NCI-H2196 (cell line): ENCODE results near the gene BUD23.
"Not testable (repeated sequence)": the region's sequence is repeated elsewhere in the genome, so short reads cannot be mapped to it uniquely, and the experiment has no call there.

Experiments
- DNase-seq: peaks from one replicate; lab custom pipeline; 2025; ENCODE audit not compliant: unreplicated experiment; lab: John Stamatoyannopoulos, UW

The BUD23 gene

DNA sequence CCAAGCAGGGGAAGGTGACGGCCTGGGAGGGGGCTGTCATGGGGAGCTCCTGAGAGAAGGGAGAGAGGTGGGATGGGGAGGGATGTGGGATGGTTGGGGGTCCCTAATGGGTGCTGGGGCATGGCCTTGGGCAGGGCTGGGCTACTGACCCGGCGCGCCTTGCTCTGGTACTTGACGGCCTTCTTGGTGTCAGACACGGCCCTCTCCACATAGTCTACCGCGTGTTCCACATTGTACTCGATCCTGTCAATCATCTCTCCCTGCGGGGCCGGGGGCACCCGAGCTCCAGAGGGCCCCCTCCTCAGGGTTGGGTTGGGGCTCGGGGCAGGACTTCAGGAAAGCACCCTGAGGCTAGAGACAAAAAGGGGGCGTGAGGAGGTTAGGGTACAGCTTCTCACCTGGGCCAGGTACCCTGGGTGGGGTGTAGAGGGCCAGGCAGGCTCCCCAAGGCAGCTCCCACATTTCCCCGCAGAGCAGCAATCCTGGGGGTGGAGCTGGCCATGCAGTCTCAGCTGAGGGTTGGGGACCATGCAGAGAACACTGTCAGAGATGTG is 17.3 kb downstream of the BUD23 start:
- no peak for DNase-seq

DNA sequence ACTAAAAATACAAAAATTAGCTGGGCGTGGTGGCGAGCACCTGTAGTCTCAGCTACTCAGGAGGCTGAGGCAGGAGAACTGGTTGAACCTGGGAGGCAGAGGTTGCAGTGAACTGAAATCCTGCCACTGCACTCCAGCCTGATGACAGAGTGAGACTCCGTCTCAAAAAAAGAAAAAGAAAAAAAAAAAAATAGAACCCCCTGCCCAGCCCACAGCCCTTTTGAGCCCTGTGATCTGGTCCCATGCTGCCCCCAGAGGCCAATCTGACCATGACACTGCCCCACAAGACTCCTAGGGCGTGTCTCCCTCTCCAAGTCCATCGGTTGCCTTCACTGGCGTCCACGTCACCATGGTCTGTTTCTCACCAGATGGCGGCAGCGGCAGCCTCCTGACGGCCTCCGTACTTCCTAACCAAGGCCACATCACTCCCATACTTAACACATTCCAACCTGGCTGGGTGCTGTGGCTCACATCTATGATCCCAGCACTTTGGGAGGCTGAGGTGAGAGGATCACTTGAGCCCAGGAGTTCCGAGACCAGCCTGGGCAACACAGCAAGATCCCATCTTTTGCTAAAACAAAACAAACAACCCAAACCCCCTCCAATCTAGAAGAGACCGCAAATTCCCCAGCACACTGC is 18.1 kb downstream of the BUD23 start:
- peak; percentile 33 for DNase-seq

DNA sequence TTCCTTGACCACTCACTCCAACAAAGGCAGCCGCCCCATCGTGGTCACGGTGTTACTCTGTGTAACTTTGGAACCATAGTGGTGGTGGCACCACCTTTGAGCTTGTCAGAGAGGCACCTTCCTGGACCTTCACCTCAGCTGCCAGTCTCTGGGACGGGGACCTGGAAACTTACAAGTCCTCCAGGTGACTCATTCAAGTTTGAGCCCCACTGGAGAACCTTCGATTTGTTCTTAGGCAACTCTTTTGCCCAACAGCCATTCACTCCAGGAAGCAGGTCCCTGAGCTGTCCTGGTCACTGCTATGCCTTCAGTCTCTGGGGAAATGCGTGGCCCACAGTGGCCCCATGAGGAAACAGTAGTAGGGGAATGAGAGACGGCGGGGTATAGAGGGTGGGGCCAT is 18.8 kb downstream of the BUD23 start:
- DNase-seq: no peak

DNA sequence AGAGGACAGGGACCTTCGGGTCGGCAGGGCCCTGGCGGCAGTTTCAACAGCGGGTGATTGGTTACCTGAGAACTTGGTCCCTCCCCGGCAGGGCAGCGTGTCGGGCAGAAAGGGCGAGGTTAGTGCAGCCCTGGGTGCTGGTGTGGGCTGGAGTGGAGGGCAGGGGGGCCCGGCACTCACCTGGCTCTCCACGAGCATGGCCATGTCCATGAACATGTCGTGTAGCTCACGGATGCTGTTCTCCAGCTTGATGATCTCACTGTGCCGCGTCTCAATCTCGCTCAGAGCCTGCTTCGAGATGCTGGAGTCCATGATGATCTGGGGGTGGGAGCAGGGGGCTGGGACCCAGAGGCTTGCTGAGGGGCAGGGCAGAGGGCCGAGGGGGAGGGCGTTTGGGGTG is 19.3 kb downstream of the BUD23 start:
- no peak for DNase-seq

DNA sequence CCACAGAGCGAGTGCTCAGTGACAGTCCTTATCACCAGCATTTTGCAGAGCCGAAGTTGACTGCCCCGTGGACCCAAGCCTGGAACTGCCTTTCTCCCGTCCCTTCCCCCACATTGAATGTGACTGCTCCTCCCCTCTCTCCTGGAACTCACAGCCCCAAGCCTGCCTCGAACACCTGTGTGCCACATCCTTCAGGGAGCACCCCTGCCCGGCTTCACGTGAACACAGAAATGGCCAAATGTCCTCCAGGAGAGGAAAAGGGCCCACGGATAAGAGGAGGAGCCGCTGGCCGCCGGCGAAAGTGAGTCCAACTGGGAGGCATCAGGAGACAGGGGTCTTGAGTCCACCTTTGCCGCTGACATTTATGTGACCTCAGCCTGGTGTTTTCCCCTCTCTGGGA is 19.8 kb downstream of the BUD23 start:
- DNase-seq: no peak

DNA sequence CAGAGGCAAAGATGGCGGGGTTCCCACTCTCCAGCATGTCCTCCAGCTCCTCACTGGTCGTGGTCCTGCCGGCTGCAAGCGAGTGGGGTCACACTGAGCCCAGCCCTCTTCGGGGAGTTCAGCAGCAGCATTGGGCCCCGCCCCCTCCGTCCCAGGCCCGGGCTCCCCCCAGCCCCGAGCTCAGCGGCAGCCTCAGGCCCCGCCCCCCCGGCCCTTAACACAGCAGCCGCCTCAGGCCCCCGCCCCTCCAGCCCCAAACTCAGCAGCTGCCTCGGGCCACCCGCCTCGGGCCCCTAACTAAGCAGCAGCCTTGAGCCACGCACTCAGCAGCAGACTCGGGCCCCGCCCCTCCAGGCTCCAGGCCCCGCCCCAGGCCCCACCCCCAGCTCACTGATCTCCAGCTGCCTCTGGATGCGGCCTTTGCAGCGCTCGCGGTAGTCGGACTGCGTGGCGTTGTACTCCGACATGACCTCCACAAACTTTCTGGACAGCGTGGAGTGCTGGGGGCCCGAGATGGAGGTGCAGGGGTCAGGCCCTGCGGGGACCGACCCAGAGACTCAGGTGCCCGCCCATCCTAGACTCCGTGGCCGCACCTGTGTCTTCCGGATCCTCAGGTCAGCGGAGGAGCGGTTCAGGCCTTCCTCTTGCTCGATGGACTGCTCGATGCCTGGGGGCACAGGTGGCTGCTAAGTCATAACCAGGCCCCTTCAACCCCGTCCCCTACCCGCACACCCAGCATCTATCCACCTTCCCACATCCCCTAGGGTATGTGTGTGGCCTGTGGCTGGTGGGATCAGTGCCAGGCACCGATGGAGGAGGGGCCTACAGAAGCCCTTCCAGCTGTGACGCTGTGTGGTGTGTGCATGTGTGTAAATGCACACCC is 20.6 kb downstream of the BUD23 start:
- DNase-seq: no peak

DNA sequence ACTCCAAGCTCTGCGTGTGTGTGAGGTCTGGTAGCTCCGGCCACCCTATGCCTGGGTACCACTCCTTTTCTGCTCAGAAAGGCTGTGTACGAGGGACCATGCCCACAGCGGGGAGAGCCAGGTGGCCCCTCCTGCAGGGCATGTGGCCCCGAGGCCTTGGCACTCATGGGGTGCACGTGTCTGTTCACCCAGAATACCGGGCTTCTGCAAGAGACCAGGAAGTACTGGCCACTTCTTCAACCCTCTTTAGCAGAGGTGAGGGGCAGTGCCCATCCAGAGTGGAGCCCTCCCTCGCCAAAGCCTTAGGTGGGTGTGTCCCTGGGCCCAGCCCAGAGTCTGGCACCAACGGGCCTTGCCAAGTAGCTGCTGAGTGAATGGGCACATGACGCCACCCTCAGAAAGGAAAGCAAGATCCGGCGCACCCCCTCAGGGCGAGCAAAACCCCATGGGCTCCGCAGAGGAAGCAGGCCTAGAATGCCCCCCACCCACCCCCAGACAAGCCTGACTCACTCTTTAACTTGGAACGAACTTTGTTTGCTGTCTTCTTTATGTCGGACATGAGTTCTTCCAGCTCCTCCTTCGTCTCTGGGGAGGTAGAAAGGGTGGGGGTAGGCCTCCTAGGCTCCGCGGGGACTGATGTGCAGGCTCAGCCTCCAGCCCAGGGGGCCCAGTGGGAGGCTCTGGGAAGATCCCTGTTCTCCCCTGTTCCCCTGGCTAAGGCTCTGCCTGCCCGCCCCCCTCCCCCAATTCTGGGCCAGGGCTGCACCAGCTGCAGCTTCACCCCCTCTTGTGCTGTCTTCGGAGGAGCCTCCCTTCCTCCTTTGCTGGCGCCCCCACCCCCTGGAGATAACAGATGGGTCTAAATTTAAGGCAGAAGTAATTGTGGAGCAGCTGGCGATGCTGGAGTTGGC is 21.5 kb downstream of the BUD23 start:
- no peak for DNase-seq

DNA sequence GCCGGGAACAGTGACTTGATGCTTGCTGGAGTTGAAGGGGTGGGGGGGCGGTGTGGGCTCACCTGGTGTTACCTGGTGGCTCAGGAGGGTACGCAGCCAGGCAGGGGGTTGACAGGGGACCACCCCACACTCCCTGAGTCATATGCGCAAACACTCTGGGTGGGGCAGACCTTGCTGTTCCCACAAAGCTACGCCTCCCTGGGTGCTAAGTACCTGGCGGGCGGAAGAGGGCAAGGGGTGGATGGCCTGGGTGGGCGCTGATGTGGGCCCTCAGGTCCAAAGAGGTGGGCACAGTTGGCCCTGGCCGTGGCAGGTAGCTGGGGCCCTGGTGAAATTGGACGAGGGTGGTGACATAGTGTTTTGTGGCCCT is 22.1 kb downstream of the BUD23 start:
- no peak for DNase-seq

DNA sequence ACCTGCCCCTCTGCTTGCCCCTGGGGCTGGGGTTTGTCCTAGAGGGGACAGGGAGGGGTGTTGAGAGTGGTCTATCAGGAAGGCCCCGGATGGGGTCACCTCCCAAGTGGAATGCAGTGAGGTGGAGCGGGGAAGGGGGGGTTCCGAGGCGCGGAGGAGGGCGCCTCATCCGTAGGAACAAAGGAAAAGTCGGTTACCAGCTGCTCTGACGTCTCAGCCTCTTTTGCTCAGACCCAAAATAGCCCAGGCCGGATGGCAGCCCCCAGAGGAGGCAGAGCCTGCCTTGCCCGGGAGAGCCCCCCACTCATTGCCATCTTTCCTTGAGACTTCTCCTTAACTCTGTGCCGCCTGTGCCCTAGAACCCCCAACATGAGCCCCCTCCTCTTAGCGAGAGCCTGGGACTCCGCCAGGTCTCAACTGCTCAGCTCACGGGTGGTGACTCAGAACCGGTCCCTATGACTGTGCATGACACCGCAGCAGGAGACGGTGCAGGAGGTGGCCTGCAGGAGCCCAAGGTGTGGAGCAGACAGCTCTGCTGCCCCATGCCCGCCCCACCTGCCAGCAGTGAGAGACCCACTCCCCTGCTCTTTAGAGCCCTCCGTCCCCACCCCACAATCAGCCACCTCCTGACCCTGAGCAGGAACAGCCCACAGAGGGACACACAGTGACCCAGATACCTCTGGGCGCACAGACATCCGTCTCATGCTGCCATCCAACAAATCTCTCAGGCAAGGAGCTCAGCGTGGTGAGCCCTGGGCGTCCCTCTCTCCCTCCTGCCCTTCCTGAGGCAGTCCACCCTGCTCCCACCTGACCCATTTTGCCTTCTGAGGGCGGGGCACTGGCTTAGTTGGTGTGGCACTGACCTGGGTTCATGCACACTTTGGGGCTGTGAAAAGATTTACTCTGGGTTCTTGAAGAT is 23.0 kb downstream of the BUD23 start:
- DNase-seq: no peak

DNA sequence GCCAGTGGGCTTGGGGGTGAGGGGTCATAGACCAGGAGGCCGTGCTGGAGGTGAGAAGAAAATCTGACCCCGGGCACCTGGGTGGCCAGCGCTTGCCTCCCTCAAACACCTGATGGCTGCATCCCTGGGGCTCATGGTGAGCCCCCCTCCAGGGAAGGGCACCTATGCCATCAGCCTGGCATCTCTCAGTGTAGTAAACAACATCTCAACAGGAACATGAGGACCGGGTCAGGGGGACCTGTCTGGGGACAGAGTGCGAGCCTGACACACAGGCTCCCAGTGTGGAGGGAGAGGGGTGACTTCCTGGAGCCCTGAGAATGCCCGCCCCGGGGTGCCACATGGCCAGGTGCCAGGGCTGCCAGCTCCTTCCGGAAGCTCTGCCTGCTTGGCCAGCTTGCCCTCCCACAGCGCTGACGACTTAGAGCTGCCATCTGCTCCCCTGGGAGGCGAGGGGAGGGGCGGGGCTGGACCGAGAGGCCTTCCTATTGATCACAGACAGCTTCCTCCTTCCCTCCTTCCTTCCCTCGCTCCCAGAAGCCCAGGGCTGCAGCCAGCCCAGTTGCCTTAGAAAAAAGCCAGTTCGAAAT is 23.7 kb downstream of the BUD23 start:
- peak; percentile 93 for DNase-seq

DNA sequence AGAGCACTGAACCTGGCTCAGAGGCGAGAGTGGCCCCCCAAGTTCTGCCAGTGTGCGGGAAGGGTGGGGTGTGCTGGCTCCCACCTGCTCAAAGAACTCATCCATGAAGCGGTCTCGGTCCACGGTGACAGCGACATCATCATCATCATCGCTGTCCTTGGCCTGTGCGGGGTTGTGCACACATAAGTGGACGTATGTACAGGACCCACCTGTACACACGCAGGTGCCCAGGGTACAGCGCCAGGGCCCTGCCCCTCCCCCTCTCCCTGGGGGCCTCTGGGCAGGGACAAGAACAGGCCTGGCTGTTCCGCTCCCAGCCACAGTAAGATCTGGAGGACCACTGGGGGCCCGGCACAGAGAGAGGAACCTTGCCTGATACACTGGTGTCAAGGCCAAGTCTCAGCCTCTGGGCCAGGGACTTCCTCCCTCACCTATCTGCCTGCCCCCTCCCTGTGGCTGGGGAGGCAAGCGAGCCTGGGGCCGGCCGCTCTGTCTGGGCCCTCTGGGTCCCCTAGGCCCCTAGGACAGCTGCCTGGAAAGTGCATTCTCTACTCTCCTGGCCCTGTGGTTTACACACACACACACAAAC is 25.7 kb downstream of the BUD23 start:
- no peak for DNase-seq

DNA sequence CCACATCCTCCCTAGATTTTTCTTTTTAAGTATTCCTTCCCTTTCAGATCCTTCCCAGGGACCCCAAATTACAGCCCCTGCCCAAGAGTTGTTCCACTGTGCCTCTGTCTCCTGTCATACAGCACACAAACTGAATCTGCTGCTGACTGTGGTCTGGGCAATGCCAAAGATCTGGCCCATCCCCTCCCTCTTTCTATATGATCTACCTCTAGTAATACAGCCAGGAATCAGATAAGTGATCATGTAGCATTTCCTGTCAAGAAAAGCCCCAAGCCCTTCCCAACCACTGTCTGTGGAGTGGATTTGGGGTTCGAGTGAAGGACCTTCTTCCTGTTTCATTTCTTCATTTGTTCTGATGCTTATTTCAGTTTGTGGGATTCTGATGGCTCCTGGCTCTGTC is 29.4 kb downstream of the BUD23 start:
- DNase-seq: no peak

DNA sequence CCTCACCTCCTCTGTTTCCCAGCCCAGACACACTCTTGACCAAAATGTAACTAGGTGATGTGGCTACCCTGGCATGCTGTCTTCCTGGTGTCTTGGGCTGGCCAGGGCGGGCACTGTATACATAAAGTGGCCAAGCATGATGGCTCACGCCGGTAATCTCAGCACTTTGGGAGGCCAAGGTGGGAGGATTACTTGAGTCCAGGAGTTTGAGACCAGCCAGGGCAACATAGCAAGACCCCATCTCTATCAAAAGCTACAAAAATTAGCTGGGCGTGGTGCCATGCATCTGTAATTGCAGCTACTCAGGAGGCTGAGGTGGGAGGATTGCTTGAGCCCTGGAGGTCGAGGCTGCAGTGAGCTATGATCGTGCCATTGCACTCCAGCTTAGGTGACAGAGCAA is 29.9 kb downstream of the BUD23 start:
- not testable (repeated sequence) for DNase-seq

DNA sequence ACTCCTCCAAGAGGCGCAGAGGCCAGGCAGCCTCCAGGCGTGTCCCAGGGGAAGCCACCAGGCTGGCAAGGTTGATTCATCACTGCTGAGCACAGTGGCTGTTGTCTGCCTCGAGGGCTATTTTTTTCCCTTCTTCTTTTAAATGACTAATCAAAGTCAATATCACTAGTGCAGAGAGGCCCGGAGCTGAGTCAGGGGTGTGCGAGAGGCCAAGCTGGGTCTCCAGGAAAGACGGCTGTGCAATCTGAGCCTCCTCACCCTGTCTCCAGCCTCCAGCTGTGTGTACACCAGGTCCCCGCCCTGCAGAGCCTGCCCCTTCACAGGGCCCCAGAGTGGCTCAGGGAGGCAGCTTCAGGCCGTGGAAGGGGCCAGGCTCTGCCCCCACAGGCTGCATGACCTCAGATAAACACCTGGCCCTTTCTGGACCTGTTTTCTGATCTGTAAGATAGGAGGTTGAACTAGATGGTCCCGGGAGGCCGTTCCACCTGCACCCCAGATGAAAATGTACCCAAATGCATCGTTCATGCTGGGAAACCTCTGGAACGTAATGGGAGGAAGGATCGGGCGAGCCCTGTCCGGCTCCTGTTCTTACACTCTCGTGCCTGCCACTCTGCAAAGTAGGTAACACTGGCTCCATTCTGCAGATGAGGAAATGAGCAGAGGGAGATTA is 32.4 kb downstream of the BUD23 start:
- peak; percentile 87 for DNase-seq

DNA sequence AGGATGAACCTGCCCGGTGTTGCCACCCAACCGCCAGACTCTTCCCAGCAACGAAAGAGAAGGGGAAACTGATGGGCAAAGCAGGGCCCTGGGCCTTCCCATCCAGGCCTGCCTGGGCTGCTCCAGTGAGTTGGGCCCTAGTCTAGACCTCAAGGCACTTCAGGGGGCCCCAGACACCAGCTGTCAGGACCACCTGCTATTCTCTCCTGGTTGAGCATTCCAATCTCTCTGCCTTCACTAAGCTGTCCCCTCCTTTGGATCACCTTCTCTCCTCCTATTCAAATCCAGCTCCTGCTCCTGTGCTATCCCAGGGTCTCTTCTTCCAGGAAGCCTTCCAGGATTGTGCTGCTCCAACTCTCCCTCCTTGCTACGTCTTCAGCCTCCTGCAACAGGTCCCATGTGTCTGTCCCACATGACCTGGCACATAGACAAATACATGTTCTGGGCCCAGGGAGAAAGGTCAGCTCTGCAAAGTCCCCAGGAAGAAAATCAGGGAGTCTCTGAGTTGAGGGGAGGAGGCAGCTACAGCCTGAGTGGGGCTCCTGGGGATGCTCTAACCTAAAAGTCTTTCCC is 33.0 kb downstream of the BUD23 start:
- no peak for DNase-seq

DNA sequence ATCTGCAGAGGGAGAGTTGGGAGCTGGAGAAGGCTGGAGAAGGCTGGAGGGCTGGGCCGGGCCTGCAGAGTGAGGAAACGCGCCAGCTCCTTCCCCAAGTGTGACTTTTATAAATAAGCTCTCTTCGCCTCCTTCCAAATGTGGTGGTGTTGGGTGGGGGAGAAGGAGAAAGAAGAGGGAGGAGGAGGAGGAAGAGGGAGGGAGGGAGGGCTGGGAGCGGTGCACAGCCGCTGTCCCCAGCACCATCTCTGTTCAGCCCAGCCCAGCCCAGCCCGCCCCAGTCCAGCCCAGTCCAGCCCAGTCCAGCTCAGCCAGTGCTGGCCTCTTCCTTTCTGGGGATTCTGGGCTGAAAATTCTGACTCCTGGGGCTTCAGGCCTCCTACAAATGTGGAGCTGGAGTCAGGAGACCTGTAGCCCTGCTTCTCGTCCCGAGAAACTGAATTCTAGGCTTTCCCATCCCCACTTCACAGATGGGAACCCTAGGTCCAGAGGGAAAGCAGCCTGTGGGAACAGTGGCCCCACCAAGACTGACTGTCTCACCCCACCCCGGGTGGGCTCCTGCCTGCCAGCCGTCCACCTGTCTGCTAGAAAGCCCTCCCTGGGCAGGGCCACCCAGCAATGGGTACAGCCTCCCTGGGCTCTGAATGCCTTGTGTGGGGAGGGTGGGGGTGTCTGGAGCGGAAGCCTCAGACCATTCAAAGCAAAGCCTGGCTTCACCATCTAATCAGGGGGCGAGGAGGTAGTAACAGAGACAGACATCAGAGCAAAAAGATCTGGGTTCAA is 33.8 kb downstream of the BUD23 start:
- DNase-seq: no peak

DNA sequence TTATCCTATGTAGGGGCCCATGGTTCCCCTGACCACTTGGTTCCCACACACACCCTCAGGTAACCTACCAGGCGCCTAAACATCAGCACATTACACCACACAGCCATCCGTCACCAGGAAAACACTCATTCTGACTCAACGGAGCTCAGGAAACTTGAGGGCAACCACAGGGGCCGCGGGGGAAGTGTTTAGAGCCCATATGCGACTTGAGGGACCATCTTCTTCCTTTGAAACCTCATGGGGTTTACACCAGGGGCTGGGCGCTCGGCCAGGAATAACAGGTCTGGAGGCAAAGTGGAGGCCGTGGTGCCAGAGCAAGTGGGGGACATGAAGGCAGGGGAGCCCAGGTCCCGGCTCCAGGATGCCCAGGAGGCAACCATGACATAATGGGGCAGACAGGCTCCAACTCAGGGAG is 34.6 kb downstream of the BUD23 start:
- no peak for DNase-seq

DNA sequence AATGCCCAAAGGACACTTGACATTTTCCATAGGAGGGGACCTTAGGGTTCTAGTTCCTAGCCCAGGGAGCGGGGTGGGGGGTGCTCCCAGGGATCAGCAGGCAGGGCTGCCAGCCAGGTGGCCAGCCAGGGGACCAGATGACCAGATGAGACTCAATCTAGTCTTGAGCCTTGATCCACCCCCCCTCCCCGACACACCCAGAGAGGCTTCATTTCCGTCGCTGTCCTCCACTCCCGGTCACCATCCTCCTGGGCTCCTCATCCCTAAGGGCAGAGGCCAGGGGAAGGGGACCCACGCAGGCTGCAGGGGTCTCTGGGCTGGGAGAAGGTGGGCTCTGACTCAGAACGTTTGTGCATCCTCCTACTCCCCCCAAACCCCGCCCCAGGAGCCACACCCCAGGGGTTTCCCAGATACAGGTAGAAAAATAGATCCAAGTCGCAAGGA is 35.1 kb downstream of the BUD23 start:
- no peak for DNase-seq
